Measurements from ENCODE around the gene XIRP2.

DNA sequence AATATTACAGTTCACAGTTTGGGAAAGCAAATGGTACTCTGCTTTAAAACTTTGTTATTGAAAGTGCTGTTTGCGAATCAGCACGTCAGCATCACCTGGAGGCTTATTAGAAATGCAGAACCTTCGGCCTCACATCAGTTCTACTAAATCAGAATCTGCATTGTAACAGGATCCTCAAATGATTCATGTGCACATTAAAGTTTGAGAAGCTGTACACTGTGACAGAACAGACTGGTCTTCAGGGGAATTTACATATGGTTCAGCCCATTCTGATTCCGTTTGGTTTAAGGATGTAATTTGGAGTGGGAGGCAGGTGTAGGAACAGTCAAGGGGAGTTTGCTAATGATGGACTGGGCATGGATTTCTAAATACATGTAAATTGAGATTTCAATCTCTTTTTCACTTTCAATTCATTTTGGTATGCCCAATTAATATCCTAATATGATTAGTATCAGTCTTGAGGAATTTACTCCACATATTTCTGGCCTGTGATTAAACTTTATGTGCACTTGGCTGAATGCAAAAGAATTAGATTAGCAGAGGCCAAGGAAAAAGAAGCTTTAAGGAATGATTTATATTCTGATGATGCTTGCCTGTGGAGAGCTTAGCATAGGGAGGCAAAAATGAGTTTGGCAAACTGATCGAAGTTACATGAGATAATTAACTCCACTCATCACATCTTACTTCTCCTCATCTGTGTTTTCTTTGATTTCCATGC lies 248.8 kb downstream of the XIRP2 start:
- TF ChIP-seq, protein P1, sequence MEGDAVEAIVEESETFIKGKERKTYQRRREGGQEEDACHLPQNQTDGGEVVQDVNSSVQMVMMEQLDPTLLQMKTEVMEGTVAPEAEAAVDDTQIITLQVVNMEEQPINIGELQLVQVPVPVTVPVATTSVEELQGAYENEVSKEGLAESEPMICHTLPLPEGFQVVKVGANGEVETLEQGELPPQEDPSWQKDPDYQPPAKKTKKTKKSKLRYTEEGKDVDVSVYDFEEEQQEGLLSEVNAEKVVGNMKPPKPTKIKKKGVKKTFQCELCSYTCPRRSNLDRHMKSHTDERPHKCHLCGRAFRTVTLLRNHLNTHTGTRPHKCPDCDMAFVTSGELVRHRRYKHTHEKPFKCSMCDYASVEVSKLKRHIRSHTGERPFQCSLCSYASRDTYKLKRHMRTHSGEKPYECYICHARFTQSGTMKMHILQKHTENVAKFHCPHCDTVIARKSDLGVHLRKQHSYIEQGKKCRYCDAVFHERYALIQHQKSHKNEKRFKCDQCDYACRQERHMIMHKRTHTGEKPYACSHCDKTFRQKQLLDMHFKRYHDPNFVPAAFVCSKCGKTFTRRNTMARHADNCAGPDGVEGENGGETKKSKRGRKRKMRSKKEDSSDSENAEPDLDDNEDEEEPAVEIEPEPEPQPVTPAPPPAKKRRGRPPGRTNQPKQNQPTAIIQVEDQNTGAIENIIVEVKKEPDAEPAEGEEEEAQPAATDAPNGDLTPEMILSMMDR (IDR thresholded peaks at IDR 0.05; ENCODE audit: insufficient read depth, low read depth, low read length), result no peak
- no peak for TF ChIP-seq EZH2 (IDR thresholded peaks at IDR 0.05; ENCODE audit: insufficient read depth, low read length)
